ENCODE data around the gene ARHGEF28.

The ARHGEF28 gene, protein sequence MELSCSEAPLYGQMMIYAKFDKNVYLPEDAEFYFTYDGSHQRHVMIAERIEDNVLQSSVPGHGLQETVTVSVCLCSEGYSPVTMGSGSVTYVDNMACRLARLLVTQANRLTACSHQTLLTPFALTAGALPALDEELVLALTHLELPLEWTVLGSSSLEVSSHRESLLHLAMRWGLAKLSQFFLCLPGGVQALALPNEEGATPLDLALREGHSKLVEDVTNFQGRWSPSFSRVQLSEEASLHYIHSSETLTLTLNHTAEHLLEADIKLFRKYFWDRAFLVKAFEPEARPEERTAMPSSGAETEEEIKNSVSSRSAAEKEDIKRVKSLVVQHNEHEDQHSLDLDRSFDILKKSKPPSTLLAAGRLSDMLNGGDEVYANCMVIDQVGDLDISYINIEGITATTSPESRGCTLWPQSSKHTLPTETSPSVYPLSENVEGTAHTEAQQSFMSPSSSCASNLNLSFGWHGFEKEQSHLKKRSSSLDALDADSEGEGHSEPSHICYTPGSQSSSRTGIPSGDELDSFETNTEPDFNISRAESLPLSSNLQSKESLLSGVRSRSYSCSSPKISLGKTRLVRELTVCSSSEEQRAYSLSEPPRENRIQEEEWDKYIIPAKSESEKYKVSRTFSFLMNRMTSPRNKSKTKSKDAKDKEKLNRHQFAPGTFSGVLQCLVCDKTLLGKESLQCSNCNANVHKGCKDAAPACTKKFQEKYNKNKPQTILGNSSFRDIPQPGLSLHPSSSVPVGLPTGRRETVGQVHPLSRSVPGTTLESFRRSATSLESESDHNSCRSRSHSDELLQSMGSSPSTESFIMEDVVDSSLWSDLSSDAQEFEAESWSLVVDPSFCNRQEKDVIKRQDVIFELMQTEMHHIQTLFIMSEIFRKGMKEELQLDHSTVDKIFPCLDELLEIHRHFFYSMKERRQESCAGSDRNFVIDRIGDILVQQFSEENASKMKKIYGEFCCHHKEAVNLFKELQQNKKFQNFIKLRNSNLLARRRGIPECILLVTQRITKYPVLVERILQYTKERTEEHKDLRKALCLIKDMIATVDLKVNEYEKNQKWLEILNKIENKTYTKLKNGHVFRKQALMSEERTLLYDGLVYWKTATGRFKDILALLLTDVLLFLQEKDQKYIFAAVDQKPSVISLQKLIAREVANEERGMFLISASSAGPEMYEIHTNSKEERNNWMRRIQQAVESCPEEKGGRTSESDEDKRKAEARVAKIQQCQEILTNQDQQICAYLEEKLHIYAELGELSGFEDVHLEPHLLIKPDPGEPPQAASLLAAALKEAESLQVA (N-terminal part only)

GRCh38 chr5:73625944-73626811 lies at the start of gene ARHGEF28:
ARHGEF28 (plus strand) TSS chr5:73626196; CDS start chr5:73684852, 58,656 bp downstream.
- peak; percentile 10 to 76 for DNase-seq

GRCh38 chr5:73582285-73583145 lies 43.5 kb upstream of the ARHGEF28 start:
- DNase-seq: no peak

DNA sequence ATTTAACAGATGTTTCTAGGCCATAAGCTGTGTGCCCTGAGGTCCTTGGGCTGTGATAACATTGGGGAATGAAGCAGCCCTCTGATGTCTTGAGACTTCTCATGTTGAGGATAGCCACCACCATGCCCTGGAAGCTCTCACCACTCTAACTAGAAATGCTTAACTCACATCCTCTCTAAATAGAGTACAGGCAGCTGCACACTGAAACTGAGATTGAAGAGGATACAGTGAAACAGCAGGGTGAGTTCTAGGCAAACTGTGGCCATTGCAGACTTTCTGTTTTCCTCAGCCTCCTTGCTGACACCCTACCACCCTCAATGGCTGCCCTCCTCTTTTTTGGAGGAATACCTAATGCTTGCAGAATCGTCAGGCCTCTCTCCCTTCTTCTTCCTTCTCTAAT lies 38.1 kb upstream of the ARHGEF28 start:
- DNase-seq: no peak

GRCh38 chr5:73591102-73591695 lies 34.8 kb upstream of the ARHGEF28 start:
- peak in 1 of 2 experiments; percentile 50 for DNase-seq

GRCh38 chr5:73591698-73592501 lies 34.1 kb upstream of the ARHGEF28 start:
- no peak for DNase-seq

GRCh38 chr5:73592551-73592950 lies 33.4 kb upstream of the ARHGEF28 start:
- DNase-seq: no peak

- no peak for DNase-seq
Observed at GRCh38 chr5:73596705-73597328, 29.2 kb upstream of the ARHGEF28 start.

DNA sequence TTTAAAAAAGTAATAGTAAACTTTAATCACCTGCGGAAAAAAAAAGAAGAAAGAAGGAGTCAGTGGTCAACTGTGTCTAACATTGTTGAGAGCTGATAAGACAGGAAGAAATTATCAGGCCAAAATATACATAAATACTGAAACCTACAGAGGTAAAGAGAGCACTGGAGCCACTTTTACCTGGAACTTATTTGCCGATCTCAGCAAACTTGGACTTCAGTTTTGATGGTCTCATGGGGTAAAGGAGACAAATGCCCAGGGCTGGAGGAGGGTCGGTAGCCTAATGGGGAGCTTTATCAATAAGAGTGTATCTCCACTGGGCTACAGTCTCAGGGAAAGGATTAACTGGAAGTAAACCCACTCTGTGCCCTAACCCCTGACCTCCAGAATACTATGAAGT lies 26.6 kb upstream of the ARHGEF28 start:
- no peak for DNase-seq

DNA sequence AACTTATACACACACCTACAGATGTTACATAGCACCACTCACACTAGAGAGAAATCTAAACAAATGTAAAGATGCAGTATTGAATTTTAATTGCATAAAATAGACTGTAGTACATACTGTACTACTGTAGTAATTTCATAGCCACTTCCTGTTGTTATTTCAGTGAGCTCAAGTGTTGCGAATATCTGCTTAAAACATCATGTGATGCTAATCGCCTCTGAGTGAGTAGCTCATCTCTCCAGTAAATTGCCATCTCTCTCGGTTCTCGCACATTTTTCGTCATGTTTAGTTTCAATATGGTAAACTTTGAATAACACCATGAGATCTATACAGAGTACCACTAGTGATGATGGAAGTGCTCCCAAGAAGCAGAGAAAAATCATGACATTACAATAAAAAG lies 22.0 kb upstream of the ARHGEF28 start:
- no peak for DNase-seq

GRCh38 chr5:73605223-73606087 lies 20.5 kb upstream of the ARHGEF28 start:
- DNase-seq: no peak

DNA sequence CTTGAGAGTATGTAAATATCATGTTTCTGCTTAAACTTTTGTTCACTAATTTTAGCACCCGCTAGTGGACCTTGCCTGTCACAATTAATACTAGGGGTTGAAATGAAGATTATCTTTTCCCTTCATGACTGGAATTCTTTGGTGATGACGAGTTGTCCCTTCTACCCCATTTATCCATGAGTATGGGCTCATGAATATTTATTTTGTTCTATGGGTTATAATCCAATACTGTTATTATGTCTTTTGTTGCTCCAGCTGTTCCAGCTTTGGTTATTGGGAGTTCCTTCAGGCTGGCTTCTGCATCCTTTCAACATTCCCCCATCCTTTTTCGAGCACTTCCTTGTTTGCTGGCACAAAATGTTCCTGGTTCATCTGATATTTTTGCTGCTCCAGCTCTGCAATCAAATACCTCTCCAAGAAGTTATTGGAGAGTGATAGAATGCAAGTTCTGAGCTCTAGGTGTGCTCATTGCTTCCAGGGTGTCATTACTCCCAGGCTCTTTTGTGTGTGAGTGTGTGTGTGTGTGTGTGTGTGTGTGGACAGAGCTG lies 19.7 kb upstream of the ARHGEF28 start:
- DNase-seq: no peak

- DNase-seq: no peak
Observed at GRCh38 chr5:73607228-73607627, 18.8 kb upstream of the ARHGEF28 start.

DNA sequence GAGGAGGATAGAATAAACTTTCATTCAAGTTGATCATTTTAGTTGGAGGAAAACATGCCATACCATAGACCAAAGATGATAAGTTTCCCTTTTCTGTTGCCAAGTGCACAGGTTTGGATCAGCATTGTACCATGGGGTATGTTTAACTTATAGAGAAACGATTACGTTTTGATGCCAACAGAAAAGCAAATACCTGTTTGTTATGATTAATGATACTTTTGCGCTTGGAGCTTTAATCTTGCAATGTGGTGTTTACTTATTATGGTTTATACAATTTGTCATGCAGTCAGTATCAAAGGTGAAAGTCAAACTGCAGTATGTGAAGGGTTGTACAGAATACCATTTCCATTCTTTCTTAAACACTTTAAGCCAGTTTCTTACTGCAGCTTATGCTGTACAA lies 13.2 kb upstream of the ARHGEF28 start:
- DNase-seq: no peak

DNA sequence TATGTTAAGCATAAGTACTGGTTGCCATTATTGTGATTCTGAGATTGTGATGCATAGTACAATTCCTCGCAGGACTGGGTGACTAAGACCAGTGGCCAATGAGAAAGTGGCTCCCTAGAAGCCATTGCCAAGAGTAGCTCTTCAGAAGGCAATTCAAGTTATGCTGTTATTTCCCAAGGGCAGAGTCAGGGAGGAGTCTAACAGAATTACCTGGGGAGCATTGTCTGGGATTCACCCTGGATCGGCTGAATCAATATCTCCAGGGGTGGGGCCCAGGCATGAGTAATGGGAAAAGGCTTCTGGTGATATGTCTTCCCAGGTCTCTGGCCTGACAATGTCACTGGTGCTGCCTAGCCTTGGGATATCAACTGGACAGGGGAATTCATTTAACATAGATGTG lies 10.9 kb upstream of the ARHGEF28 start:
- DNase-seq: no peak

DNA sequence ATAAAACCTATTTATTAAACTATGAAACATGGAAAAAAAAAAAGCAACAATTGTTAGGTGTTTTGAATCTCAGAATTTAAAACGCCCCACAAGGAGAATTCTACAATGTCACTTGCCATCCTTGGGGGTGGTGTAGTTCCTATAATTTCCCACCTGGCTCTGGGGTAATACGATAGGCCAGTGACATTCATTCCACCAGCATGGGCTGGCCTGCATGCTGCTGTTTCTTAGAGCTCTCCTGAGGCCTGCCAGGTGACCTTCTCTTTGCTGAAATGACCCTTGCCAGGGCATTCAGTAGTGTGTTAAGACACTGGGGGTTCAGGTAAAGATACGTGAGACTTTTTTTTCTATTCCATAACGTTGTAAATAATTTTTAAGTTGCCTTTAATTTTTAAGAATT lies 10.0 kb upstream of the ARHGEF28 start:
- DNase-seq: no peak

DNA sequence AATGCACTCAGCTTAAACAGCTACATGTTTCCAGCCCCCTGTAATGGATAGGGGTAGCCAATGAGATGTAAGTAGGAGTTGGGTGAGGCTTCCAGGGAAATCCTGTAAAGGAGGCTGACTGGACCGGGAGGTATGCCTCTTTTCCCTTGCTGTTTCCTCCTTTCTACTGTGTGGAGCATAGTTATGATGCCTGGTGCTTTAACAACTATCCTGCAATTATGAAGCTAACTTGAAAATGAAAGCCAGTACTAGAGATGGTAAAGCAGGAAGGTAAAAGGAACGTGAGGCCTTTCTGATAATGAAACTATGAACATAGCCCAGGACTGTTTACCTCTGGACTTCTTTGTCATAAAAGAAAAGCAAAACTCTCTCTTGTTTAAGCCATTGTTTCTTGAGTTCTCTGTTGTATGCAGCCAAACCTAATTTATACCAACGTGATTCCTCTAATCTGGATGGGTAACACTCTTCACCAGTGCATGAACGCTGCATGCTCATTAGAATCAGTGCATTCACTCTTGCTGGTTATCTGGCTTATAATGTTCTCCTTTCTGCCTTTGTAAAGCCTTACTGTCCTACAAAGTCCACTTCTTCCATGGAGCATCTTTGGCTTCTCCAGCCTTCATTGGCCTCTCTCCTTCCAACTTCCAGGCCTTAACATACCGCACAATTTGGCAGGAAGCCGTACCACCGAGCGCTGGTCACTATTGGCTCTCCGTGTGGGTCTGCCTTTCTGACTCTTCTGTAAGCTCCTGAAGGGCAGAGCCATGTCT lies 8.3 kb upstream of the ARHGEF28 start:
- no peak for DNase-seq

All from NCI-H187 (cell line).